H9 (cell line): Measurements from ENCODE around the gene HS3ST4. TPM values are rescaled to one million over a fixed set of nuclear protein-coding genes. Genes with fewer than 3 reads are reported as not detected.

ENCODE experiments used
- DNase-seq: peaks from one replicate; pipeline ENCODE4 v3.0.0-alpha.2; 2017
- H2AFZ ChIP-seq: one replicate; pipeline ENCODE4 v1.6.1; 2013; ENCODE audit warnings: mild to moderate bottlenecking, low read length, control low read depth, moderate library complexity
- H2AK5ac ChIP-seq: 2 replicates; pipeline ENCODE4 v1.6.1; 2013; ENCODE audit warnings: low read length, control low read depth, mixed read lengths; ENCODE audit not compliant: insufficient read length
- H2BK120ac ChIP-seq: one replicate; pipeline ENCODE4 v1.6.1; 2013; ENCODE audit warnings: low read depth, mild to moderate bottlenecking, low read length, control low read depth, inconsistent platforms; ENCODE audit not compliant: poor library complexity, severe bottlenecking
- H2BK12ac ChIP-seq: 2 replicates; pipeline ENCODE4 v1.6.1; 2013; ENCODE audit warnings: low read length, control low read depth, mixed read lengths, low read depth; ENCODE audit not compliant: insufficient read length
- H2BK15ac ChIP-seq: 2 replicates; pipeline ENCODE4 v1.6.1; 2013; ENCODE audit warnings: low read depth, low read length, control low read depth
- H2BK20ac ChIP-seq: one replicate; pipeline ENCODE4 v1.6.1; 2013; ENCODE audit warnings: low read depth, mild to moderate bottlenecking, low read length, control low read depth, inconsistent platforms; ENCODE audit not compliant: poor library complexity, severe bottlenecking
- H2BK5ac ChIP-seq: 2 replicates; pipeline ENCODE4 v1.6.1; 2013; ENCODE audit warnings: low read length, control low read depth, mixed read lengths; ENCODE audit not compliant: insufficient read length
- H3K14ac ChIP-seq: 2 replicates; pipeline ENCODE4 v1.6.1; 2013; ENCODE audit warnings: low read length, control low read depth; ENCODE audit not compliant: insufficient read depth
- H3K18ac ChIP-seq: 2 replicates; pipeline ENCODE4 v1.6.1; 2013; ENCODE audit warnings: low read depth, mild to moderate bottlenecking, mixed read lengths, low read length, control low read depth; ENCODE audit not compliant: insufficient read length
- H3K23ac ChIP-seq: 2 replicates; pipeline ENCODE4 v1.6.1; 2013; ENCODE audit warnings: low read length, control low read depth, mixed read lengths, low read depth; ENCODE audit not compliant: insufficient read length
- H3K23me2 ChIP-seq: 2 replicates; pipeline ENCODE4 v1.6.1; 2013; ENCODE audit warnings: low read depth, mild to moderate bottlenecking, mixed read lengths, low read length, control low read depth; ENCODE audit not compliant: insufficient read length, poor library complexity, severe bottlenecking
- H3K27ac ChIP-seq: 2 replicates; pipeline ENCODE4 v1.5.1; 2013; ENCODE audit warnings: low read length, control low read depth, mixed read lengths, low read depth; ENCODE audit not compliant: insufficient read length
- H3K27me3 ChIP-seq: 2 replicates; pipeline ENCODE4 v1.6.1; 2013; ENCODE audit warnings: low read length, control low read depth, inconsistent platforms; ENCODE audit not compliant: insufficient read depth
- H3K4ac ChIP-seq: 2 replicates; pipeline ENCODE4 v1.6.1; 2013; ENCODE audit warnings: low read depth, mild to moderate bottlenecking, control low read depth, inconsistent platforms, low read length, moderate library complexity
- H3K4me1 ChIP-seq: 2 replicates; pipeline ENCODE4 v1.6.1; 2013; ENCODE audit warnings: low read length, control low read depth, inconsistent platforms; ENCODE audit not compliant: insufficient read depth
- H3K4me2 ChIP-seq: 2 replicates; pipeline ENCODE4 v1.6.1; 2013; ENCODE audit warnings: low read length, control low read depth, mixed read lengths; ENCODE audit not compliant: insufficient read length, insufficient read depth
- H3K56ac ChIP-seq: 2 replicates; pipeline ENCODE4 v1.6.1; 2013; ENCODE audit warnings: low read depth, mild to moderate bottlenecking, mixed read lengths, low read length, control low read depth; ENCODE audit not compliant: insufficient read length
- H3K79me1 ChIP-seq: 2 replicates; pipeline ENCODE4 v1.6.1; 2013; ENCODE audit warnings: low read depth, mild to moderate bottlenecking, moderate library complexity, low read length, control low read depth, inconsistent platforms; ENCODE audit not compliant: insufficient read depth, poor library complexity, severe bottlenecking
- H3K79me2 ChIP-seq: 2 replicates; pipeline ENCODE4 v1.6.1; 2013; ENCODE audit warnings: low read length, control low read depth, inconsistent platforms; ENCODE audit not compliant: insufficient read depth
- H3K9ac ChIP-seq: 2 replicates; pipeline ENCODE4 v1.6.1; 2013; ENCODE audit warnings: low read length, control low read depth, mixed read lengths; ENCODE audit not compliant: insufficient read length; ENCODE audit errors: extremely low read depth
- H3K9me3 ChIP-seq: one replicate; pipeline ENCODE4 v1.6.1; 2013; ENCODE audit warnings: low read depth, low read length, inconsistent platforms; ENCODE audit not compliant: control insufficient read depth
- H3T11ph ChIP-seq: one replicate; pipeline ENCODE4 v1.6.1; 2013; ENCODE audit warnings: mild to moderate bottlenecking, low read length, control low read depth, inconsistent platforms
- H4K20me1 ChIP-seq: one replicate; pipeline ENCODE4 v1.6.1; 2013; ENCODE audit not compliant: control insufficient read depth, insufficient read length, insufficient read depth
- H4K5ac ChIP-seq: 2 replicates; pipeline ENCODE4 v1.6.1; 2013; ENCODE audit warnings: low read depth, mild to moderate bottlenecking, mixed read lengths, low read length, control low read depth; ENCODE audit not compliant: insufficient read length
- H4K8ac ChIP-seq: replicated peaks from 2 replicates; pipeline ENCODE4 v1.6.1; 2013; ENCODE audit warnings: low read length, control low read depth, mixed read lengths, low read depth; ENCODE audit not compliant: insufficient read length
- H4K91ac ChIP-seq: 2 replicates; pipeline ENCODE4 v1.6.1; 2013; ENCODE audit warnings: low read depth, mild to moderate bottlenecking, moderate library complexity, mixed read lengths, low read length, control low read depth; ENCODE audit not compliant: insufficient read length
- H3K27ac Mint-ChIP-seq, 3 experiments: 2 replicates in 2 of 3; 3 replicates in 1 of 3; pipeline ENCODE4 v1.8.0; 2020 to 2021; ENCODE audit warnings: mixed read lengths in 3 of 3, mild to moderate bottlenecking in 1 of 3, moderate library complexity in 1 of 3
- H3K27me3 Mint-ChIP-seq: 2 replicates; pipeline ENCODE4 v1.8.0; 2021; ENCODE audit warnings: low read depth, mild to moderate bottlenecking, moderate library complexity, mixed read lengths
- H3K36me3 Mint-ChIP-seq, 3 experiments: 2 replicates in 2 of 3; 3 replicates in 1 of 3; pipeline ENCODE4 v1.8.0; 2020 to 2021; ENCODE audit warnings: low read depth in 3 of 3, mixed read lengths in 3 of 3; ENCODE audit not compliant: insufficient read depth in 1 of 3
- H3K4me1 Mint-ChIP-seq, 2 experiments: 2 replicates each; pipeline ENCODE4 v1.8.0; 2020; ENCODE audit warnings: mixed read lengths in 2 of 2
- H3K4me3 Mint-ChIP-seq, 2 experiments: 2 replicates in 1 of 2; 3 replicates in 1 of 2; pipeline ENCODE4 v1.8.0; 2020 to 2021; ENCODE audit warnings: mild to moderate bottlenecking in 2 of 2, mixed read lengths in 2 of 2, moderate library complexity in 1 of 2
- H3K9me3 Mint-ChIP-seq, 2 experiments: 2 replicates in 1 of 2; 3 replicates in 1 of 2; pipeline ENCODE4 v1.8.0; 2020; ENCODE audit warnings: mild to moderate bottlenecking in 2 of 2, mixed read lengths in 2 of 2, moderate library complexity in 1 of 2
- CTCF ChIP-seq: fragments of 200-600 bp; sonication (generic); conservative IDR thresholded peaks from 3 replicates; pipeline ENCODE4 v1.8.0; 2021; ENCODE audit warnings: antibody characterized with exemption, mild to moderate bottlenecking
- WGBS: extraction: QIAGEN DNeasy Blood & Tissue Kit; methylation state at CpG from one replicate; pipeline ENCODE4 v1.1.7; 2013; ENCODE audit warnings: missing lambda C conversion rate, low lambda C conversion rate, mixed read lengths; ENCODE audit not compliant: insufficient read length; ENCODE audit errors: extremely low coverage; 5-methylcytosine and 5-hydroxymethylcytosine counted together
- total RNA-seq: library from RNA; stranded (reverse); gene quantifications from 2 replicates; pipeline ENCODE4 v1.2.1, GENCODE V29; 2021

The HS3ST4 gene
- total RNA-seq, 1 experiment from 2014 or later, result 1.7 TPM

- Mint-ChIP-seq H3K4me3 (no peak overlapping the region), H3K36me3 (peaks cover 0 to 4% (median 3%) of the 10 kb centered on the region in 3 experiments; a peak in 2 of 7 replicates)
These were observed 56.4 kb downstream of the HS3ST4 start for GRCh38 chr16:25748092-25748654.

More at GRCh38 chr16:25748092-25748654, 56.4 kb downstream of the HS3ST4 start:
- no peak overlapping the region for H4K91ac ChIP-seq
- DNase-seq, result no peak
- no peak overlapping the region for H3K56ac ChIP-seq
- no peak overlapping the region for H2AK5ac ChIP-seq
- H3K4me2 ChIP-seq, result no peak overlapping the region
- H3K9ac ChIP-seq, result no peak overlapping the region
- H3K4ac ChIP-seq, result no peak overlapping the region
- H3K79me1 ChIP-seq, result no peaks in the 10 kb centered on the region
- no peak overlapping the region for H2BK5ac ChIP-seq
- H3K9me3 ChIP-seq, result no peaks in the 10 kb centered on the region
- WGBS, result no CpG with 5 or more reads among the region's 3 CpGs
- Mint-ChIP-seq H3K27me3 (no peaks in the 10 kb centered on the region; the same call in 1 of the 2 replicates), H3K27ac (no peak overlapping the region), H3K9me3 (peaks cover 0 to 3% of the 10 kb centered on the region in 2 experiments; a peak in 1 of 5 replicates), H3K4me1 (peaks cover 12 to 13% of the 10 kb centered on the region in 2 experiments)
- H3K4me1 ChIP-seq, result peaks cover 8% of the 10 kb centered on the region; the same call in 1 of the 2 replicates
- TF ChIP-seq CTCF, result no peak
- no peak overlapping the region for H2BK20ac ChIP-seq
- H3K23ac ChIP-seq, result no peak overlapping the region
- no peak overlapping the region for H4K5ac ChIP-seq
- no peak overlapping the region for H3K14ac ChIP-seq
- H3K18ac ChIP-seq, result no peak overlapping the region
- H3K27ac ChIP-seq, result no peak overlapping the region
- no peak overlapping the region for H2BK120ac ChIP-seq
- H2AFZ ChIP-seq, result no peak overlapping the region
- H3T11ph ChIP-seq, result no peak overlapping the region
- no peak overlapping the region for H2BK12ac ChIP-seq
- H4K8ac ChIP-seq, result no peak overlapping the region
- no peaks in the 10 kb centered on the region for H3K79me2 ChIP-seq
- no peaks in the 10 kb centered on the region for H4K20me1 ChIP-seq
- H2BK15ac ChIP-seq, result no peak overlapping the region
- no peaks in the 10 kb centered on the region for H3K23me2 ChIP-seq
- no peaks in the 10 kb centered on the region for H3K27me3 ChIP-seq
